Epithelial cell of esophagus (primary cell): Measurements from ENCODE around the gene SRGAP3.

ENCODE experiments used
- DNase-seq: peaks from one replicate; pipeline ENCODE4 v3.0.0; 2010; ENCODE audit warnings: low read depth
- H3K4me3 ChIP-seq: 2 replicates; pipeline ENCODE4 v1.5.1; 2011; ENCODE audit warnings: mild to moderate bottlenecking, low read length, control low read depth
- TF ChIP-seq, protein P1 (sequence below): IDR thresholded peaks from 2 replicates; pipeline ENCODE4 v1.5.1; 2011; ENCODE audit warnings: low read depth, mild to moderate bottlenecking, low read length, control low read depth, inconsistent platforms; ENCODE audit not compliant: insufficient read depth; ENCODE audit errors: missing control alignments

SRGAP3 gene

DNA sequence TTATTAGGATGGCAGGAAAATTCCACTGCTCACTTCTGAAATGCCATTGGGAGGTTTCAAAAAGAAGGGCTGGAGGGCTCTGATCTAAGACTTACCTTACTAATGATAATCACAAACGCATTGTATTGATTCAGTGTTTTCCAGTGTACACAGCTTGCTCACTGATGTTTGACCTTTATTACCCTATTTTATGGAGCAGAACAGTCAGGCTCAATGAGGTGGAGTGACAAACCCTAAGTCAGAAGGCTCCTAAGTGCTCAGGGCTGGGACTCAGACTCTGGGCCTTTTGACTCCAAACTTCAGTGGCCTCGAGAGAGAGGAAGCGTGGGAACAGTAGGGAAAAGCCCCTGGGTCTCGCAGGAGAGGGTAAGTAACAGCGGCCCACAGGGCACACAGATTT, 265.9 kb downstream of the SRGAP3 start:
- no peak overlapping the region for H3K4me3 ChIP-seq
- no peak for DNase-seq
- TF ChIP-seq, protein P1, sequence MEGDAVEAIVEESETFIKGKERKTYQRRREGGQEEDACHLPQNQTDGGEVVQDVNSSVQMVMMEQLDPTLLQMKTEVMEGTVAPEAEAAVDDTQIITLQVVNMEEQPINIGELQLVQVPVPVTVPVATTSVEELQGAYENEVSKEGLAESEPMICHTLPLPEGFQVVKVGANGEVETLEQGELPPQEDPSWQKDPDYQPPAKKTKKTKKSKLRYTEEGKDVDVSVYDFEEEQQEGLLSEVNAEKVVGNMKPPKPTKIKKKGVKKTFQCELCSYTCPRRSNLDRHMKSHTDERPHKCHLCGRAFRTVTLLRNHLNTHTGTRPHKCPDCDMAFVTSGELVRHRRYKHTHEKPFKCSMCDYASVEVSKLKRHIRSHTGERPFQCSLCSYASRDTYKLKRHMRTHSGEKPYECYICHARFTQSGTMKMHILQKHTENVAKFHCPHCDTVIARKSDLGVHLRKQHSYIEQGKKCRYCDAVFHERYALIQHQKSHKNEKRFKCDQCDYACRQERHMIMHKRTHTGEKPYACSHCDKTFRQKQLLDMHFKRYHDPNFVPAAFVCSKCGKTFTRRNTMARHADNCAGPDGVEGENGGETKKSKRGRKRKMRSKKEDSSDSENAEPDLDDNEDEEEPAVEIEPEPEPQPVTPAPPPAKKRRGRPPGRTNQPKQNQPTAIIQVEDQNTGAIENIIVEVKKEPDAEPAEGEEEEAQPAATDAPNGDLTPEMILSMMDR = no peak

DNA sequence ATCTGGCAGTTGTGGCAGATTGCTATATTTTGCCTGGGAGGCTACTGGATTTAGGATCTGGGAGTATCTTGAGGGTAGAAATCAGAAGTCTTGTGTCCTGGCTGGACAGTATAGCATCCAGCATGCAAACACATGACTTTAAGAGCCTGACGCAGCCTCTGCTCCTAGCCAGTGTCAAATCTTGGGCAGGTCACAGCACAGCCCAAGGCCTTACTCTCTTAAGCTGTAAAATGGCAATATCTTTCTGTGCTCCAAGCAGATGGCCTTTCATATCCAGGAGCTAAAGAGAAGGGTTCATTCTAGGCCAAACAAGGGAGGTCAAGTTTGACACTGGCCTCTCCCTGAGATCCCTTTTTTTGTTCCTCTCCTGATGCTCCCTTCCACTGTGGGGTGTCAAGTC, 266.4 kb downstream of the SRGAP3 start:
- H3K4me3 ChIP-seq = no peak overlapping the region
- DNase-seq = no peak
- TF ChIP-seq, protein P1 = no peak

DNA sequence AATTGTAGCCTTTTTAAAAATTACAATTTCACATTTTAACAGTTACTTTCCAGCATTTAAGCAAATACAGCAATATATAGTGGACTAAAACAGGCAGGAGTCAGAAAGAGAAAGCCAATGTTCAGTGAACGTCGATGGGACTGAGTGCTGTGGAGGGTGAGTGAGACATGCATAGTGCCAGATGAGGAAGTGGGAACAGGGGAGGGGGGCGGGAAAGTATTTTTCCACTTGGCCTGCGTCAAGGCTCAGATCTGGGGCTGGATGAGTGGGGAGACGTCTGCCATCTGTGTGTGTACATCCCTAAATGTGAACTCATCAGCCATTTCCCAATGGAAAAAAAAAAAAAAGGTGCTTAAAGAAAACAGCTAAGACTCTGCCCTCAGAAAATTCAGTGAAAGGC, 266.9 kb downstream of the SRGAP3 start:
- TF ChIP-seq, protein P1 = no peak
- no peak overlapping the region for H3K4me3 ChIP-seq
- no peak for DNase-seq

DNA sequence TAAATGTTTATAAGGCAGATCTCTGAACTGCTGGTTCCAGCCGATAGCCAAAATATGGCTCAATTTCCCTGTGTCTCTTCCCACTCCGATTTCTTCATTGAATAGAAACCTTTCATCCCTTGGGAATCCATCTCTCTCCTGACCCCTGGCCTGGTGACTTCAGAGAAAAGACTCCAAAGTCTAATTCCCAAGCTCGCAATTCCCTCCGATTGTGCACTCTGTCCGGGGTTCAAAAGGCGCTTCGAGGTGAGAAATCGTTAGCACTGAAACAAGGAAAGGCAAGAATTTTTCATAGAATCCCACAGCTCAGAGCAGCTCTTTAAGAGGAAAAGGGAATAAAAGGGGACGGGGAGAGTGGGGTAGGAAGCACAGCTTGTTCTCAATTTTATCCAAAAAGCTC, 267.7 kb downstream of the SRGAP3 start:
- DNase-seq = no peak
- H3K4me3 ChIP-seq = no peak overlapping the region
- TF ChIP-seq, protein P1 = no peak

DNA sequence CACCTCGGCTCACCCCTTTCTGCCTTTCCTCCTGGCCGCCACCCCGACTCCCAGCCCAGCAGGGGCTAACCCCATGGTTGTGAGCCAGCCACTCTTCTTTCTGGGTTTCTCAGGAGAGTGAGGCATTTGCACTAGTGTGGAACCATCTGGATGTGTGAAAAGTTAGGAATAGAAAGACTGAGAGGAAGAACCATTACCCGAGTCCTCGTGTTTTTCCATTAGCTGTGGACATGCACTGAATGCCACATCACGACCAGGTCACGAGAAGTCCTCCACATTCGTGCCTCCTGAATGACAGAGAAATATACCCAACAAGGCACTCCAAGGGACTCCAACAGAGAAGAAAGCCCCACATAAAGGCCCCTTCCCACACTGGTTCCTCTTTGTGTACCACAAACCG, 268.1 kb downstream of the SRGAP3 start:
- TF ChIP-seq, protein P1 = no peak

DNA sequence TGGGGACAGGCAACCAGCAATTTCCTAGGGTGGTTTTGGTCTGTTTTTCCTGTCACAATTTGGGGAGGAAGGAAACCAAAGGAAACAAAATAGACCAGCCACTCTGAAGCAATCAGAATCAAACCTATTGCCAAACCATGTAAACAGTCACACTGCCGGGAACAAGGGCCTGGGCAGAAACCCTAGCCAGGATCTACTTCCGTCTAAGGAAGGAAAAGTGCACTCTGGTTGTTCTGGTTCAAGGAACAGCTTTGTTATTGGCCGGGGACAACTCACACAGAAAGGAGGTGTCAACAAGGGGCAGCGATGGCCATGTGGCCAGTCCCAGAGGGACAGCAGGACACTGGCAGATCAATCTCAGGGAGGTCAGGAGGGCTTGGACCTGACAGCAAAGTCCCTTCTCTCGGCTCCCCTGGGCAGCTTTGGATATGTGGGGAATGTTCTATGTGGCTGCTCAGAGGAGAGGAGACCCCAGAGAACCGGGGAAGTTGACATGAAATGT, 268.6 kb downstream of the SRGAP3 start:
- TF ChIP-seq, protein P1 = no peak
- DNase-seq = no peak
- no peak overlapping the region for H3K4me3 ChIP-seq

More for the DNA sequence above, 268.1 kb downstream of the SRGAP3 start:
- no peak overlapping the region for H3K4me3 ChIP-seq
- DNase-seq = no peak

DNA sequence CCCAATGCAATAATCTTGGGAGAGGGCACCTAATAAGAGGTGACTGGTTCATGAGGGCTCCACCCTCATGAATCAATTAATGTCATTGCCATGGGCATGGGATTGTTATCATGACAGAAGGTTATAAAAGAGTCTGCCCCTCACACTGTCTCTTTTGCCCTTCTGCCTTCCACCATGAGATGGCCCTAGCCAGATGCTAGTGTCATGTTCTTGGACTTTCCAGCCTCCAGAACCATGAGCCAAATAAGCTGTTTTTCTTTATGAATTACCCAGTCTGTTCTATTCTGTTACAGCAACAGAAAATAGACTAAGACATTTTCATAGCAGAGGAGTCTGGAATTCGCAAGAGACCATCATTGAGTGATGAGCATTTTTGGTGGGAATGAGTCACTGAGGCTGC, 270.2 kb downstream of the SRGAP3 start:
- H3K4me3 ChIP-seq = no peak overlapping the region
- DNase-seq = no peak
- TF ChIP-seq, protein P1 = no peak
